Fibroblast of lung (primary cell): ENCODE results near the gene RBCK1. TPM values are rescaled to one million over a fixed set of nuclear protein-coding genes. Genes with fewer than 3 reads are reported as not detected.

Experiments used
- DNase-seq, 2 donors: peaks; one replicate each; pipeline versions ENCODE4 v3.0.0 to v3.0.0-alpha.2; 2010; ENCODE audit warnings: low read depth in 2 of 2
- H2AFZ ChIP-seq: 2 replicates; pipeline ENCODE4 v1.5.1; 2012; ENCODE audit warnings: low read length, control low read depth, inconsistent platforms
- H3K27ac ChIP-seq: 2 replicates; pipeline ENCODE4 v1.5.1; 2011; ENCODE audit warnings: low read length, control low read depth; ENCODE audit not compliant: insufficient read depth
- H3K27me3 ChIP-seq: 2 replicates; pipeline ENCODE4 v1.5.1; 2011; ENCODE audit warnings: mild to moderate bottlenecking, low read length; ENCODE audit not compliant: control insufficient read depth, insufficient read depth
- H3K36me3 ChIP-seq: 2 replicates; pipeline ENCODE4 v1.5.1; 2011; ENCODE audit warnings: low read length; ENCODE audit not compliant: control insufficient read depth, insufficient read depth
- H3K4me1 ChIP-seq: 2 replicates; pipeline ENCODE4 v1.5.1; 2011; ENCODE audit warnings: low read length; ENCODE audit not compliant: control insufficient read depth, insufficient read depth; ENCODE audit errors: extremely low read depth
- H3K4me2 ChIP-seq: 2 replicates; pipeline ENCODE4 v1.5.1; 2011; ENCODE audit warnings: low read length, control low read depth; ENCODE audit not compliant: insufficient read depth; ENCODE audit errors: extremely low read depth
- H3K4me3 ChIP-seq, 4 experiments: fragments of 200-600 bp in 1 of 4; sonication (generic) in 1 of 4; replicated peaks in 1 of 4; 2 replicates each; pipeline ENCODE4 v1.5.1; 2011 to 2016; ENCODE audit warnings: low read length in 4 of 4, low read depth in 3 of 4, mild to moderate bottlenecking in 3 of 4, control low read depth in 2 of 4, inconsistent platforms in 1 of 4, mixed read lengths in 1 of 4; ENCODE audit not compliant: insufficient read depth in 1 of 4; ENCODE audit errors: control extremely low read depth in 1 of 4
- H3K79me2 ChIP-seq: 2 replicates; pipeline ENCODE4 v1.5.1; 2012; ENCODE audit warnings: mild to moderate bottlenecking, low read length, inconsistent platforms; ENCODE audit not compliant: control insufficient read depth, insufficient read depth
- H3K9ac ChIP-seq: 2 replicates; pipeline ENCODE4 v1.5.1; 2011; ENCODE audit warnings: mild to moderate bottlenecking, low read length, control low read depth; ENCODE audit not compliant: insufficient read depth
- H3K9me3 ChIP-seq: 2 replicates; pipeline ENCODE4 v1.5.1; 2012; ENCODE audit warnings: low read depth, low read length; ENCODE audit not compliant: control insufficient read depth, insufficient read depth
- H4K20me1 ChIP-seq: 2 replicates; pipeline ENCODE4 v1.5.1; 2011; ENCODE audit warnings: low read length; ENCODE audit not compliant: control insufficient read depth, insufficient read depth; ENCODE audit errors: extremely low read depth
- EZH2 ChIP-seq: IDR thresholded peaks from 2 replicates; pipeline ENCODE4 v1.5.1; 2012; ENCODE audit warnings: low read length, control low read depth, mild to moderate bottlenecking; ENCODE audit errors: missing control alignments
- polyA plus RNA-seq, 2 donors: library from polyadenylated mRNA; depleted of rRNA in 1 of 2; stranded (reverse) in 1 of 2; unstranded in 1 of 2; fragments of >200 nt; gene quantifications; 2 replicates each; pipeline ENCODE4 v1.2.1, GENCODE V29; 2011 to 2012; ENCODE audit warnings: missing spikeins in 1 of 2
- total RNA-seq: library from RNA; depleted of rRNA; stranded (reverse); fragments of >200 nt; gene quantifications from 2 replicates; pipeline ENCODE4 v1.2.1, GENCODE V29; 2014
- TF ChIP-seq, protein P1 (sequence below), 2 donors: IDR thresholded peaks in 1 of 2; conservative IDR thresholded peaks in 1 of 2; 1 replicate in 1 of 2; 2 replicates in 1 of 2; pipeline ENCODE4 v1.5.1; 2011 to 2012; ENCODE audit warnings: low read length in 2 of 2, control low read depth in 1 of 2, inconsistent platforms in 1 of 2, low read depth in 1 of 2, mild to moderate bottlenecking in 1 of 2

Gene RBCK1
- total and polyA plus RNA-seq, 2 donors (not counting 1 experiment from before 2014, with no cell fraction given): 35.2 to 89.0 TPM

DNA sequence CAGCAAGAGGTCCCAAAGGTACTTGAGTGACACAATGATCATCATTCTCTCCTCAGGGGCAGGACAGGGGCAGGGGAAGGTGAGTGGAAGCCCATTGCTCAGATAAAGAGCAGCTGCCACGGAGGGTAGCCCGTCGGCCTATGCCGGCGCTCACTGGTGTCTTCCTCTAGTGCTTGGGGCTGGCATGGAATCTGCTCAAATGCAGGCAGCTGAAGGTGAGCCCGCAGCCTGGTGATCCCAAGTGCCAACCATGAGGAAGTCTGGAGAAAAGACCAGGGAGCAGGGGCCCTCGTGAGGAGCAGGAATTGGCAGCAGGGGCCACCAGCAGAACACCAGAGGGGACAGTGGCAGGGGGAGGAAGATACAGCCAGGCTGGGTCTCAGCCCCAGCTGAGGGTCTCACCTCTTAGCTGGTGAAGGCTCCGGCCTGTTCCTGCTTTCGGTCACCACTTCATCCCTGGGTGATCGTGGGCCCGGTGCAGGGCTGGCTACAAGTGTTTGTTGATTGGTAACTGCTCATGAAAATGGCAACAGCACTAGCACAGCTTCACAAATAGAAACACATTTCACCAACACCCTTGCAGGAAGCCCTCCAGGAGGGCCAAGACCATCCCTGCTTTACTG is 24.7 kb downstream of the RBCK1 start:
- H3K4me2 ChIP-seq: no peak overlapping the region
- TF ChIP-seq, protein P1, sequence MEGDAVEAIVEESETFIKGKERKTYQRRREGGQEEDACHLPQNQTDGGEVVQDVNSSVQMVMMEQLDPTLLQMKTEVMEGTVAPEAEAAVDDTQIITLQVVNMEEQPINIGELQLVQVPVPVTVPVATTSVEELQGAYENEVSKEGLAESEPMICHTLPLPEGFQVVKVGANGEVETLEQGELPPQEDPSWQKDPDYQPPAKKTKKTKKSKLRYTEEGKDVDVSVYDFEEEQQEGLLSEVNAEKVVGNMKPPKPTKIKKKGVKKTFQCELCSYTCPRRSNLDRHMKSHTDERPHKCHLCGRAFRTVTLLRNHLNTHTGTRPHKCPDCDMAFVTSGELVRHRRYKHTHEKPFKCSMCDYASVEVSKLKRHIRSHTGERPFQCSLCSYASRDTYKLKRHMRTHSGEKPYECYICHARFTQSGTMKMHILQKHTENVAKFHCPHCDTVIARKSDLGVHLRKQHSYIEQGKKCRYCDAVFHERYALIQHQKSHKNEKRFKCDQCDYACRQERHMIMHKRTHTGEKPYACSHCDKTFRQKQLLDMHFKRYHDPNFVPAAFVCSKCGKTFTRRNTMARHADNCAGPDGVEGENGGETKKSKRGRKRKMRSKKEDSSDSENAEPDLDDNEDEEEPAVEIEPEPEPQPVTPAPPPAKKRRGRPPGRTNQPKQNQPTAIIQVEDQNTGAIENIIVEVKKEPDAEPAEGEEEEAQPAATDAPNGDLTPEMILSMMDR (conservative IDR thresholded peaks at IDR 0.05 in 1 of 2, IDR thresholded peaks at IDR 0.05 in 1 of 2; ENCODE audit: low read depth in 1 of 2, low read length in 2 of 2): no peak
- TF ChIP-seq EZH2: no peak
- no peak for DNase-seq
- H3K79me2 ChIP-seq: no peaks in the 10 kb centered on the region
- H3K4me3 ChIP-seq: no peak overlapping the region
- peaks cover 13% of the 10 kb centered on the region for H3K36me3 ChIP-seq
- no peaks in the 10 kb centered on the region for H4K20me1 ChIP-seq
- H3K9ac ChIP-seq: no peak overlapping the region
- H3K4me1 ChIP-seq: no peaks in the 10 kb centered on the region
- H3K27me3 ChIP-seq: no peaks in the 10 kb centered on the region
- H2AFZ ChIP-seq: no peak overlapping the region
- H3K9me3 ChIP-seq: no peaks in the 10 kb centered on the region
- H3K27ac ChIP-seq: no peak overlapping the region

DNA sequence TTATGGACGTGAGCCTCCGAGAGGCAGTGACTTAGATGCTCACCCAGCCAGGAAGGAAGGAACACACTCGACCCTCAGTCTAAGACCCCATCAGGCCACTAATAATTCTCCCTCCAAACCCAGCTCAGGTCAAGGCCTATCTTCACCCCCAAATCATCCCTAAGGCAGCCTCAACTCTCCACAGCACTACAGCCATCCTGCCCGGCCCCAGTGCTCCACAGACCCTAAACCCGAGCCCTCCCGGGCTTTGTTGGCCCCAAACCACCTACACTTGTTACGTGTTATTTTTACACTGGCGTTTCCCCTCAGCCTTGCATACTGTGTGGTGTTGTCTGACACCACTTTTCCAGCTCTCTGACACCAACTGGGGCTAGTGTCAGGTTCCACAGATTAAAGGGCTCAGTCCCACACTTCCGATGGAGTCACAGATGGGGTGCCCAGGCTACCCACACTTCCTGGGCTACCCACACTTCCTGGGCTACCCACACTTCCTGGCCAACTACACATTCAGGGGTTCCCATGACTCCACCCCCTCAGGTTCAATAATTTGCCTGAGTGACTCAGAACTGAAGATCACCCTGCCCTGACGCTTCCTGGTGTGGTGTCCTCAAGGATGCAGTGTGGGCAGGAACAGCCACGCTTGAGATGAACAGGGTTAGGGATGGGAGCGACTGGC is 25.3 kb downstream of the RBCK1 start:
- Histone ChIP-seq H2AFZ (no peak overlapping the region), H3K79me2 (no peaks in the 10 kb centered on the region), H3K27me3 (no peaks in the 10 kb centered on the region), H3K9ac (no peak overlapping the region), H3K36me3 (peaks cover 14% of the 10 kb centered on the region), H4K20me1 (no peaks in the 10 kb centered on the region), H3K27ac (no peak overlapping the region), H3K4me2 (no peak overlapping the region), H3K9me3 (no peaks in the 10 kb centered on the region), H3K4me3 (no peak overlapping the region), H3K4me1 (no peaks in the 10 kb centered on the region)
- TF ChIP-seq, protein P1 (conservative IDR thresholded peaks at IDR 0.05 in 1 of 2, IDR thresholded peaks at IDR 0.05 in 1 of 2; ENCODE audit: low read depth in 1 of 2, low read length in 2 of 2): no peak
- no peak for TF ChIP-seq EZH2
- DNase-seq: no peak

DNA sequence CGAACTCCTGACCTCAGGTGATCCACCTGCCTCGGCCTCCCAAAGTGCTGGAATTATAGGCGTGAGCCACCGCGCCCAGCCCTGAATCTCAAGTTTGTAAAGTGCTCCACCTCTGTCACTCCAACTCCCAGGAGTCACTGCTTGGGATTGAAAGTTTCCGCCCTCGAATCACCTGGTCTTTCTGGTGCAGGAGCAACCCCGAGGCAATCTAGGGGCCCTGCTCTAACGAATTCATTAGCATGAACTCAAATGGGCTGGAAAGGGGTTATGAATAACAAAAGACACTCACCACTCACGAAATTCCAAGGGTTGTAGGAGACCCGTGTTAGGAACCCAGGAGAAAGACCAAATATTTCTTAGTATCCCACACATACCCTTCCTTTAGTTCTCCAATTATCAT is 26.1 kb downstream of the RBCK1 start:
- no peak overlapping the region for H2AFZ ChIP-seq
- no peaks in the 10 kb centered on the region for H3K9me3 ChIP-seq
- H3K36me3 ChIP-seq: peaks cover 19% of the 10 kb centered on the region
- H3K4me2 ChIP-seq: no peak overlapping the region
- no peak for DNase-seq
- no peaks in the 10 kb centered on the region for H3K79me2 ChIP-seq
- TF ChIP-seq, protein P1 (conservative IDR thresholded peaks at IDR 0.05 in 1 of 2, IDR thresholded peaks at IDR 0.05 in 1 of 2; ENCODE audit: low read depth in 1 of 2, low read length in 2 of 2): no peak
- no peak for TF ChIP-seq EZH2
- H4K20me1 ChIP-seq: no peaks in the 10 kb centered on the region
- H3K4me1 ChIP-seq: no peaks in the 10 kb centered on the region
- no peaks in the 10 kb centered on the region for H3K27me3 ChIP-seq
- no peak overlapping the region for H3K27ac ChIP-seq
- H3K9ac ChIP-seq: no peak overlapping the region
- no peak overlapping the region for H3K4me3 ChIP-seq
